HG03558 (cell line): ENCODE data around the gene RAPGEF2.
A peak's percentile ranks its signal among the peaks of the same experiment; 100 is the strongest.
"Not testable (repeated sequence)": the region's sequence is repeated elsewhere in the genome, so short reads cannot be mapped to it uniquely, and the experiment has no call there.

Experiments used
- ATAC-seq: cut with Tn5 transposase; IDR thresholded peaks from one replicate; pipeline ENCODE4 v1.9.1; 2021; ENCODE audit warnings: moderate number of reproducible peaks; ENCODE audit not compliant: unreplicated experiment; ENCODE audit errors: extremely low read depth

RAPGEF2 gene

GRCh38 chr4:159097785-159098184 lies 5.1 kb upstream of the RAPGEF2 start:
- ATAC-seq = no peak

- ATAC-seq = no peak
Observed at GRCh38 chr4:159098482-159099127, 4.3 kb upstream of the RAPGEF2 start.

DNA sequence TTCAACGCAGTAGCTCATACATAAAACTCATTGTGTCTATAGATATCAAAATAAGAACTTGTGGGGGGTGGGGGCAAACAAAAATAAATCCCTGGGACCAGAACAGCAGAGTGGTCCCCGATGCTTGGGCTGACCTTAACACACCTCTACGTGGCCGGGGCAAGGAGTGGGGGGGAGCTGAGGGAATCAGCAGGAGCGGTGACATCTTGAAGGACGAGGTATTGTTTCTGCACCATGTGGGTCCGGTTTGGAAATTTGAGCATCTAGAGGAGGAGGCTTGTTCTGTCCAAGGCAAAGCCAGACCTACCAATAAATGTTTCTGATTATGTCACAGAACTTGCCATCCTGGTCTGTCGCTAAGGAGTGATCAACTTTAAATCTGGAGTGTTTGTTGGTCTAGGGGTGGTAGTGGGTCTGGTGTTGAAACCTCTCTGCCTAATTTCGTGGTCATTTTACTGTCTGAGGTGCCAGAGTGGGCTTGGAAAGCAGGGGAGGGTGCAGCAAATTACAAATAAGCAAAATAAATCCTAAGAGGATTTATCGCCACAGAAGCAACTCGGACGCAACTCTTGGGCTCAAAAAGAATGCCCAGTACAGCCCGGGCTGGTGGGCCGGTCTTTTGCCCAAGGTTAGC lies 774 bp upstream of the RAPGEF2 start:
- ATAC-seq = no peak

- ATAC-seq = peak; percentile 11
Observed at GRCh38 chr4:159103384-159103990, 608 bp downstream of the RAPGEF2 start.

GRCh38 chr4:159104694-159105414 lies 2.0 kb downstream of the RAPGEF2 start:
- no peak for ATAC-seq

- ATAC-seq = no peak
Observed at GRCh38 chr4:159105761-159106243, 2.9 kb downstream of the RAPGEF2 start.

GRCh38 chr4:159106636-159107035 lies 3.8 kb downstream of the RAPGEF2 start:
- ATAC-seq = no peak

GRCh38 chr4:159107203-159107925 lies 4.5 kb downstream of the RAPGEF2 start:
- ATAC-seq = no peak

DNA sequence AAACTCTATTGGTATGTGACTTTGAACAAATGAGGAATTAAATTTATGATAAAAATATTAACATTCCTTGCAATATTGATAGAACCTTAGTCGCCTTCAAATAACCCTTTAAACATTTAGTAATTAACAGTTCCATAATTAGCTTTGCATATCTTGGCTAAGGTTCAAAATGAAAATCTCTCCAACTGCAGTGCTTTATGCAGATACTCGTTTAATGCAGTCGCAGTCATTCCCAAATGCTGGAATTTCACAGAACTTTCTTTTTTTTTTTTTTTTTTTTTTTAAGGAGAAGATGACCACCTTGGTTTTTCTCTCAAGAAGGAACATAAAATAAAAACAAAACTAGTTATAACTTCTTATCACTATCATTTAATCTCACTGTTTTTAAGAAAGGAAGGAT lies 5.2 kb downstream of the RAPGEF2 start:
- ATAC-seq = no peak

- no peak for ATAC-seq
Observed at GRCh38 chr4:159110961-159111360, 8.1 kb downstream of the RAPGEF2 start.

DNA sequence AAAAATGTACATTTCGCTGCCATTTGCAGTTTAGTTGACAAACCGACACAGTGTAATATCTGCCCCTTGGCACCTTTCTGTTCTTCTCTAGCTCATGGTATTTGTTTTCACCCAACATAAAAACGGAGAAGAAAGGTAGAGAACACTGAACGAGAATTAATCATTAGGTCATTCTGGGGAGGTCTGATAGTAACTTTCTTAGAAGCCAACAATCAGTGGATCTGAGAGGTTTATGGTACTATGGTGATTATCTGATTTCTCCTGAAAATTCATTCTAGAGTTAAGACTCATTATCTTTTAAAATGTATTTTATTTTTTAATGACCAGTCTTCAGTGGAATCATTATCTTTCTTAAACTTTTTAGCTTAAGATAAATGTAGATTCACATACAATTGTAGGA lies 8.5 kb downstream of the RAPGEF2 start:
- no peak for ATAC-seq

DNA sequence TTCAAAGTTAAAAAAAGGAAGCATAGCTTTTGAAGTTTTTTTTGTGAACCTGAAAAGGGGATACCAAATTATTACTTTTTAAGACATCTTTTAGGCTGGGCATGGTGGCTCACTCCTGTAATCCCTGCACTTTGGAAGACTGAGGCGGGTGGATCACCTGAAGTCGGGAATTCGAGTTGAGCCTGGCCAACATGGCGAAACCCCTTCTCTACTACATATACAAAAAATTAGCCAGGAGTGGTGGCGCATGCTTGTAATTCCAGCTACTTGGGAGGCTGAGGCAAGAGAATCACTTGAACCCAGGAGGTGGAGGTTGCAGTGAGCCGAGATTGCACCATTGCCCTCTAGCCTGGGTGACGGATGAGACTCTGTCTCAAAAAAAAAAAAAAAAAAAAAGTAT lies 10.5 kb downstream of the RAPGEF2 start:
- not testable (repeated sequence) for ATAC-seq

GRCh38 chr4:159116098-159116497 lies 13.2 kb downstream of the RAPGEF2 start:
- not testable (repeated sequence) for ATAC-seq

GRCh38 chr4:159116693-159117092 lies 13.8 kb downstream of the RAPGEF2 start:
- ATAC-seq = not testable (repeated sequence)

- ATAC-seq = no peak
Observed at GRCh38 chr4:159117564-159117963, 14.7 kb downstream of the RAPGEF2 start.

- no peak for ATAC-seq
Observed at GRCh38 chr4:159117968-159118367, 15.1 kb downstream of the RAPGEF2 start.

- ATAC-seq = no peak
Observed at GRCh38 chr4:159121371-159121770, 18.5 kb downstream of the RAPGEF2 start.

- ATAC-seq = no peak
Observed at GRCh38 chr4:159126716-159127115, 23.8 kb downstream of the RAPGEF2 start.

- no peak for ATAC-seq
Observed at GRCh38 chr4:159127745-159128518, 25.1 kb downstream of the RAPGEF2 start.
